GM23338 (cell line): Measurements from ENCODE around the gene PROX2. TPM values are rescaled to one million over a fixed set of nuclear protein-coding genes. Genes with fewer than 3 reads are reported as not detected.

Source experiments
- ATAC-seq: fragments of 200-7000 bp; cut with Tn5 transposase; 3 replicates; pipeline ENCODE4 v1.9.1; 2020
- DNase-seq: peaks from one replicate; pipeline ENCODE4 v3.0.0-alpha.2; 2015; ENCODE audit warnings: low spot score
- H2AFZ ChIP-seq: fragments of 200-600 bp; sonication (generic); 2 replicates; pipeline ENCODE4 v1.8.0; 2016; ENCODE audit warnings: antibody characterized with exemption, mild to moderate bottlenecking, moderate library complexity
- H3F3A ChIP-seq: fragments of 200-600 bp; sonication (generic); replicated peaks from 2 replicates; pipeline ENCODE4 v1.8.0; 2017; ENCODE audit warnings: antibody characterized with exemption, mixed run types, low read depth
- H3K27ac ChIP-seq: fragments of 200-600 bp; sonication (generic); 2 replicates; pipeline ENCODE4 v1.6.1; 2016; ENCODE audit warnings: low read depth
- H3K27me3 ChIP-seq: fragments of 200-600 bp; sonication (generic); 2 replicates; pipeline ENCODE4 v1.8.0; 2016; ENCODE audit warnings: mild to moderate bottlenecking, mixed run types, moderate library complexity; ENCODE audit not compliant: insufficient read depth
- H3K36me3 ChIP-seq: fragments of 200-600 bp; sonication (generic); 2 replicates; pipeline ENCODE4 v1.8.0; 2016; ENCODE audit warnings: mild to moderate bottlenecking; ENCODE audit not compliant: insufficient read depth
- H3K4me1 ChIP-seq: fragments of 200-600 bp; sonication (generic); 2 replicates; pipeline ENCODE4 v1.8.0; 2016; ENCODE audit warnings: mild to moderate bottlenecking, moderate library complexity; ENCODE audit not compliant: insufficient read depth
- H3K4me2 ChIP-seq: fragments of 200-600 bp; sonication (generic); 2 replicates; pipeline ENCODE4 v1.7.1; 2017; ENCODE audit warnings: mixed run types
- H3K4me3 ChIP-seq: fragments of 200-600 bp; sonication (generic); 2 replicates; pipeline ENCODE4 v1.6.1; 2016; ENCODE audit warnings: mixed run types
- H3K79me2 ChIP-seq: fragments of 200-600 bp; sonication (generic); replicated peaks from 2 replicates; pipeline ENCODE4 v1.8.0; 2017; ENCODE audit warnings: mild to moderate bottlenecking; ENCODE audit not compliant: insufficient read depth
- H3K9me2 ChIP-seq: fragments of 200-600 bp; sonication (generic); 2 replicates; pipeline ENCODE4 v1.8.0; 2017; ENCODE audit not compliant: insufficient read depth
- H4K20me1 ChIP-seq: fragments of 200-600 bp; sonication (generic); replicated peaks from 2 replicates; pipeline ENCODE4 v1.8.0; 2017; ENCODE audit warnings: mild to moderate bottlenecking; ENCODE audit not compliant: insufficient read depth
- H3K27ac Mint-ChIP-seq: 2 replicates; pipeline ENCODE4 v1.8.0; 2020; ENCODE audit warnings: inconsistent platforms, mild to moderate bottlenecking, moderate library complexity, mixed read lengths
- H3K27me3 Mint-ChIP-seq: 3 replicates; pipeline ENCODE4 v1.8.0; 2022; ENCODE audit warnings: low read depth, mild to moderate bottlenecking, moderate library complexity, mixed read lengths, inconsistent platforms; ENCODE audit not compliant: insufficient read depth, poor library complexity
- H3K36me3 Mint-ChIP-seq: 3 replicates; pipeline ENCODE4 v1.8.0; 2021; ENCODE audit warnings: low read depth, mild to moderate bottlenecking, inconsistent platforms, moderate library complexity, mixed read lengths
- H3K4me1 Mint-ChIP-seq: 3 replicates; pipeline ENCODE4 v1.8.0; 2020; ENCODE audit warnings: mild to moderate bottlenecking, inconsistent platforms, mixed read lengths
- H3K4me3 Mint-ChIP-seq: 3 replicates; pipeline ENCODE4 v1.8.0; 2021; ENCODE audit warnings: moderate library complexity, mild to moderate bottlenecking, inconsistent platforms, mixed read lengths
- H3K9me3 Mint-ChIP-seq: 3 replicates; pipeline ENCODE4 v1.8.0; 2020; ENCODE audit warnings: moderate library complexity, mild to moderate bottlenecking, inconsistent platforms, mixed read lengths
- CREB1 ChIP-seq: fragments of 250-450 bp; sonication (Bioruptor Pico); IDR thresholded peaks from 2 replicates; pipeline ENCODE4 v1.5.0; 2020; ENCODE audit warnings: low read depth, mild to moderate bottlenecking, moderate library complexity
- ETS1 ChIP-seq: IDR thresholded peaks from 2 replicates; pipeline ENCODE4 v1.6.1; 2016; ENCODE audit warnings: antibody characterized with exemption
- EZH2phosphoT487 ChIP-seq: fragments of 200-600 bp; sonication (generic); IDR thresholded peaks from one replicate; pipeline ENCODE4 v1.8.1; 2018; ENCODE audit warnings: antibody characterized with exemption; ENCODE audit not compliant: unreplicated experiment
- ZNF331 ChIP-seq: fragments of 250-450 bp; sonication (Bioruptor Pico); IDR thresholded peaks from 2 replicates; pipeline ENCODE4 v1.5.0; 2020; ENCODE audit warnings: low read depth, mild to moderate bottlenecking, moderate library complexity
- ZNF462 ChIP-seq: fragments of 250-450 bp; sonication (Bioruptor Pico); IDR thresholded peaks from 2 replicates; pipeline ENCODE4 v1.5.0; 2020; ENCODE audit warnings: mild to moderate bottlenecking, moderate library complexity
- polyA plus RNA-seq: library from polyadenylated mRNA; unstranded; fragments of >200 nt; fragmentation: Nextera tagmentation; extraction: Ambion mirVana; gene quantifications from 2 replicates; pipeline ENCODE4 v1.2.1, GENCODE V29; 2016
- total RNA-seq: library from RNA; depleted of rRNA; stranded (reverse); fragments of >200 nt; shearing (Covaris generic); gene quantifications from 2 replicates; pipeline ENCODE4 v1.2.3, GENCODE V29; 2014

Gene PROX2
- total and polyA plus RNA-seq, 2 experiments from 2014 or later: 0.06 TPM; not detected in 1

GRCh38 chr14:74913393-74913910 is 37.5 kb upstream of the PROX2 start (continued):
- no peak for TF ChIP-seq ETS1
- TF ChIP-seq CREB1: no peak
- no peak for TF ChIP-seq EZH2phosphoT487

GRCh38 chr14:74912801-74913200 is 36.9 kb upstream of the PROX2 start:
- no peak overlapping the region for H3K27ac ChIP-seq
- Mint-ChIP-seq H3K4me1 (peaks cover 3% of the 10 kb centered on the region; the same call in 1 of the 3 replicates), H3K9me3 (no peaks in the 10 kb centered on the region), H3K27me3 (peaks cover 5% of the 10 kb centered on the region), H3K36me3 (no peaks in the 10 kb centered on the region; the same call in 2 of the 3 replicates), H3K27ac (no peak overlapping the region), H3K4me3 (no peak overlapping the region)
- no peak overlapping the region for H3K4me2 ChIP-seq
- H3K9me2 ChIP-seq: no peaks in the 10 kb centered on the region
- 0 out of 2 replicates have a peak, but pooled peaks cover 4% of the 10 kb centered on the region for H4K20me1 ChIP-seq
- DNase-seq (no peak), ATAC-seq (no peak)
- TF ChIP-seq ZNF462 (CRISPR knock-in tag): no peak
- no peak for TF ChIP-seq ZNF331 (CRISPR knock-in tag)
- H3K4me1 ChIP-seq: no peaks in the 10 kb centered on the region
- H3K79me2 ChIP-seq: no peaks in the 10 kb centered on the region
- no peaks in the 10 kb centered on the region for H3K27me3 ChIP-seq
- H3F3A ChIP-seq: no peaks in the 10 kb centered on the region
- H2AFZ ChIP-seq: no peak overlapping the region
- H3K36me3 ChIP-seq: no peaks in the 10 kb centered on the region
- H3K4me3 ChIP-seq: no peak overlapping the region
